Stimulated activated CD8-positive, alpha-beta memory T cell treated with anti-CD3 and anti-CD28 coated beads, Interleukin-12 subunit alpha, Interleukin-12 subunit beta, amount 100 ng/mL, for 4 hours (primary cell): ENCODE measurements around the gene FGD6.
A peak's percentile ranks its signal among the peaks of the same experiment; 100 is the strongest.

Experiments
- DNase-seq: peaks from one replicate; pipeline ENCODE4 v3.0.0-alpha.2; 2020; ENCODE audit warnings: low read depth

The FGD6 gene

GRCh38 chr12:95083938-95084337 is 133.3 kb downstream of the FGD6 start:
- no peak for DNase-seq

- no peak for DNase-seq
These were observed 133.8 kb downstream of the FGD6 start for GRCh38 chr12:95083471-95083870.

GRCh38 chr12:95077341-95077740 is 139.9 kb downstream of the FGD6 start:
- no peak for DNase-seq

- DNase-seq = no peak
These were observed 142.5 kb downstream of the FGD6 start for GRCh38 chr12:95074766-95075165.

- DNase-seq = no peak
These were observed 143.4 kb downstream of the FGD6 start for GRCh38 chr12:95073698-95074520.

GRCh38 chr12:95072900-95073697 is 144.2 kb downstream of the FGD6 start, which contains the start of gene NR2C1:
Gene NR2C1 (minus strand): TSS chr12:95073618. CDS start chr12:95067384, 6,234 bp downstream.
- DNase-seq = peak; percentile 83

- DNase-seq = no peak
These were observed 146.9 kb downstream of the FGD6 start for GRCh38 chr12:95070378-95070777.

- no peak for DNase-seq
These were observed 151.0 kb downstream of the FGD6 start for GRCh38 chr12:95066091-95066855.

- no peak for DNase-seq
These were observed 156.3 kb downstream of the FGD6 start for GRCh38 chr12:95060951-95061350.

GRCh38 chr12:95059984-95060383 is 157.3 kb downstream of the FGD6 start:
- no peak for DNase-seq

- no peak for DNase-seq
These were observed 159.8 kb downstream of the FGD6 start for GRCh38 chr12:95057424-95057823.

- DNase-seq = no peak
These were observed 162.2 kb downstream of the FGD6 start for GRCh38 chr12:95055057-95055456.

- no peak for DNase-seq
These were observed 163.1 kb downstream of the FGD6 start for GRCh38 chr12:95054206-95054605.

- DNase-seq = no peak
These were observed 166.0 kb downstream of the FGD6 start for GRCh38 chr12:95051241-95051640.

GRCh38 chr12:95037906-95038305 is 179.4 kb downstream of the FGD6 start:
- no peak for DNase-seq

- DNase-seq = no peak
These were observed 182.5 kb downstream of the FGD6 start for GRCh38 chr12:95034750-95035149.
